ENCODE data around the gene RGS2.
A peak's percentile ranks its signal among the peaks of the same experiment; 100 is the strongest.

RGS2 gene, protein sequence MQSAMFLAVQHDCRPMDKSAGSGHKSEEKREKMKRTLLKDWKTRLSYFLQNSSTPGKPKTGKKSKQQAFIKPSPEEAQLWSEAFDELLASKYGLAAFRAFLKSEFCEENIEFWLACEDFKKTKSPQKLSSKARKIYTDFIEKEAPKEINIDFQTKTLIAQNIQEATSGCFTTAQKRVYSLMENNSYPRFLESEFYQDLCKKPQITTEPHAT

DNA sequence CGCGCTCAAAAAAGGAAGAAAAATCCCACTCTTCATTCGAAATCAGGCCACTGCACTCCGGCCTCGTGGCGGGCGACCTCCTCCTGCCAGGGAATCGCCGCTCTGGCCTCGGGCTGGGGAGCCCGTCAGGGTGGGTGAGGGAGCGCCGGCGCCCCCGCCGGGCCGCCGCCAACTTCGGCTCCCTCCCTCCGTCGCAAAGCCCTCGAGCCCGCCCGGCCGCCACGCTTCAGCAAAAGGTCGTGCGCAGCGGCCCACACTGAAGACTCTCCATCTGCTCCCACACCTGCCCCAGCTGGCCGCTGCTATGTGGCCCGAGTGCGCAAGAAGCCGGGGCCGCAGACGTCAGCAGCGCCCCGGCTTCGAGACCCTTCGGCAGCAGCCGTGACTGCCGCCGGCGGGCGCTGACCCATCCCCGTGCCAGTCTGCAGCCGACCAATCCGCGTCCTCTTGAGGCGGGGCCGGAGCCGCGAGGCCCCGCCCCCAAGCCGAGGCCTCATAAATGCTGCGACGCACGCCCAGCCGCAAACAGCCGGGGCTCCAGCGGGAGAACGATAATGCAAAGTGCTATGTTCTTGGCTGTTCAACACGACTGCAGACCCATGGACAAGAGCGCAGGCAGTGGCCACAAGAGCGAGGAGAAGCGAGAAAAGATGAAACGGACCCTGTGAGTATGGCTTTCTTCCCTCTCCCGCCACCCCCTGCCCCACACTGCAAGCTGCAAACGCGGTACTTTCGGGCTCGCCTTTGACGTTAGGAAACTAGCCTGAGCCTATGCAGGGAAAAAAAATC is at the start of gene RGS2:
TSS of gene RGS2 (plus strand) at position 522 of the 789 bp plus-strand sequence. CDS start at position 555, 33 bp downstream.
- DNase-seq, result peak; percentile 89

GRCh38 chr1:192759104-192759503 is 49.7 kb upstream of the RGS2 start:
- DNase-seq, result no peak

DNA sequence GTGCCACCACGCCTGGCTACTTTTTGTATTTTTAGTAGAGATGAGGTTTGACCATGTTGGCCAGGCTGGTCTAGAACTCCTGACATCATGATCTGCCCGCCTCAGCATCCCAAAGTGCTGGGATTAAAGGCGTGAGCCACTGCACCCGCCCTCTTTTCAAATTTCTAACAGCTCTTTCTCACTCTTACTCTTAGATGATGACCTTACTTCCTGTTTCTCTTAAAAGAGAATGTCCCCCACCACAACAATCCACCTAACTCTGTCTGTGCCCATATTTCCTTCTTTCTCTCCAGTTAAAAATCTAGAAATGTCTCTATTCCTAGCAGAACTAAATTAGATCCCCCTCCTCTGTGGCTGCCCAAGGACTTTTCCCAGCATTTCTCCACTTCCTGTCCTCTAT is 46.6 kb upstream of the RGS2 start:
- no peak for DNase-seq

- no peak for DNase-seq
Measured at GRCh38 chr1:192763243-192763642, 45.6 kb upstream of the RGS2 start.

- no peak for DNase-seq
Measured at GRCh38 chr1:192763756-192764155, 45.1 kb upstream of the RGS2 start.

- DNase-seq, result no peak
Measured at GRCh38 chr1:192764675-192765074, 44.2 kb upstream of the RGS2 start.

- no peak for DNase-seq
Measured at GRCh38 chr1:192766009-192766625, 42.7 kb upstream of the RGS2 start.

DNA sequence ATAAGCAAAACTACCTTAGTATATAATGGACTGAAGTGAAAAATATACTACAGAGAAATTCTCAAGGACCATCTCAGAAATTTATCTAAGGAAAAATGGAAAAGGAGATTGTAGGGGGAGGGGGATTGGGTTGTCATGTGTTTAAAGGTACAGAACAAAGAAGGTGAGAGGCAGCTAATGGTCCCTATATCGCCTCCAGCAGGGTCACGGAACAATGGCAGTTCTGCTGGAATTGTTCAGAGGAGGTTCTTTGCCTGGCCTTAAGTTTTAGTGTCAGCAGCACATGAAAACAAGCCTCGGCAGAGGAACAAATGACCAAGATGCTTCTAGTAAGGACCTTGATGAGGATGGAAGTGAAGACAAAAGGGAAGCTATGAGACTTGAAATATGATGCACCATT is 42.0 kb upstream of the RGS2 start:
- DNase-seq, result no peak

- DNase-seq, result no peak
Measured at GRCh38 chr1:192767798-192768197, 41.0 kb upstream of the RGS2 start.

DNA sequence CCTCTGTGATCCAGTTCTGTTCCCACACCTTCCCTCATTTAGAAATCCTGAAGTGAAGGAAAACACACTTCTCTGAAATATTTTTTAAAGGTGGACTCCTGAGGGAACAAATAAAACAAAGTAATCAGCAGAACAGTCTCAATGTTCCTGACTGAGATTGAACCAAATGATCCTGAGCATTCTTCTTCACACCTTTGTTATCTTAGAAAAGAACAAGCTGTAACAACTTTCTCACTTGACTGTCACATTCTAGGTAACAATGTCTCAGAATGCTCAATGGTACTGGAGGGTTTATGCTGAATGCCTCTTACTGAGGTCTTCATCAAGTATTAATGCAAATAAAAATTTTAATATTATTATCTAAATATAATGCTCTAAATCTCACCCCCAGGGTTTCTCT is 40.4 kb upstream of the RGS2 start:
- no peak for DNase-seq

DNA sequence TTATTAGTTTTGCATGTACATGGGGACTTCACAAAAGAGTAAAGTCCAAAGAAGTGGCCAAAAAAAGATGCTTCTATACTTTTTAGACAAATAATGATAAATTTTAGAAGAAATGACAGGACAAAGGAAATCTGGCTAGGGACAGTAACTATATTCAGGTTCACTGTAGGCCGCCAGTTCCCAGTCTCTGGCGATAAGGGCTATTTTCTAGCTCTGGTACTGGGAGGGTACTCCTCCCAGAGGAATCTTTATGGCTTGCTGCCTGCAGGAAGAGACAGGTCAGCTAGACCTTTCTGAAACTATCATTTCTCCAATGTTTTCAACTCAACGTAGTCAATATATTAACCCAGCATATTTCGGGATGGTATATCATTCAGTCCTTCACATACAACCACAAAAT is 37.5 kb upstream of the RGS2 start:
- DNase-seq, result no peak

DNA sequence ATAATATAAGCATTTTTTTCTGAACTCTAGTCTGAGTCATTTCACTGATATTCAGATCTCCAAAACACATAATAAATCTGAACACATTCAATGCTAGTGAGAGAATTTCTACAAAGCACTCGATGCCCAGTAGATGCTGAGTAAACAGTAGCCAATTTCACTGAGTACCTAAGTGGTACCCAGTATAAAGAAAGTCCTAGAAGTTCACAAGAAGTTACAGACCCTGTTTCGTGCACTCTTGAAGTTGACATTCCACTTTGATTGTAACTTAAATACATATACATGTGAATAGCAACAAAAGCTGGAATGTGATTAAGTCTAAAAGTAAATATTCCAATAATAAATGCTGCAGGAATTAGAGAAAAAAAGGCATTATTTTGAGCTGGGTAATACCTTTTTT is 33.2 kb upstream of the RGS2 start:
- no peak for DNase-seq

DNA sequence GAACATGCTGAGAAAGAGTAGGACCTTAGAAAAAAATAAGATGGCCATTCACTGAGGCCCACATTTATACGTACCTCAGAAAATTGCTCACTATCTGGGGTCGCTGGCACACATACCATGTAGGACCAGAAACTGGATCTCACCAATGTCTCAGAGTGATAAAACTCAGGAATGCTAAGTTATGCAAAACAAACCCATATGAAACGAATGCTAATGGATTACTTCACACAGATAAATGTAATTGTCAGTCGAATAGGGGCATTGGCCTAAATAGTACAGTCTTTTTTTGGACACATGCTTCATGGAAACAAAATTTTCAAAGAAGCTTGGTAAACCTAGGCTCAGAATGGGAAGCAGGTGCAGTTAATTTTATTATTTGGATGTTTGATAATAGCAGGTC is 32.6 kb upstream of the RGS2 start:
- no peak for DNase-seq

DNA sequence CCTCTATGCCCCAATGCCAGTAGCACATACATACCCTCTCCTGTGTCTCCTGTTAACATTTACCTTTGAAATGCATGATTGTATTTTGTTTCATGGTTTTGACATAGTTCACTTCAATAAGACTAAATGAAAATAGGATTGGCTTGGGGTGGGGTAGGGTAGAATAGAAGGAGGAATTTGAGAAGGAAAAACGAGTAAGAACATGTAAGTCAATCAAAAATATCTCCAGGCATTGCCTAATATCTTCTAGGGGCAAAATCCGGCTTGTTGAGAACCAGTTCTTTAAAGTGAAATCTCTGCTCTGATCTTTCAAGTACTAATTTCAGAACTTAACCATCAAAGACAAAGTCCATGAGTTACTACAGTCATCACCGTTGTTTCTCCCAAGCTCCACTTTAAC is 31.8 kb upstream of the RGS2 start:
- no peak for DNase-seq

GRCh38 chr1:192783791-192784190 is 25.0 kb upstream of the RGS2 start:
- DNase-seq, result no peak

GRCh38 chr1:192784397-192784796 is 24.4 kb upstream of the RGS2 start:
- no peak for DNase-seq

- DNase-seq, result no peak
Measured at GRCh38 chr1:192786576-192786975, 22.3 kb upstream of the RGS2 start.

- no peak for DNase-seq
Measured at GRCh38 chr1:192787914-192788585, 20.8 kb upstream of the RGS2 start.

DNA sequence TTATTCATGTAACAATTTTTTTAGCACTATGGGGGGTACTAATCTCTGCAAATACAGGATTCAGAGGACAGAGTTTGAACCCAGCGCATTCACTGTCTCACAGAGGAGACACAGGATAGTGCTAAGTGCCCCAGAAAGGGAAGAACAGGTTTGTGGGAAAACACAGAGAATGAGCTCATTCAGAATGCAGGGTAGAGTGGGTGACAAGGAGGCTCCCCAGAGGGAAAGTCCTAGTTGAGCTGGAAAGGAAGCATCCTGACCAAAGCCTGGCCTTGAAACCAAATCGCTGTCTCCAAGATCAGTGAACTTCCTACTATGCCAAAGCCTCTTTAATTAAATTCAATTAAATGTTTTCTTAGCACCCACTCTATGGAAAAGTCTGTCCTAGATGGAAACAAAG is 19.0 kb upstream of the RGS2 start:
- no peak for DNase-seq

DNA sequence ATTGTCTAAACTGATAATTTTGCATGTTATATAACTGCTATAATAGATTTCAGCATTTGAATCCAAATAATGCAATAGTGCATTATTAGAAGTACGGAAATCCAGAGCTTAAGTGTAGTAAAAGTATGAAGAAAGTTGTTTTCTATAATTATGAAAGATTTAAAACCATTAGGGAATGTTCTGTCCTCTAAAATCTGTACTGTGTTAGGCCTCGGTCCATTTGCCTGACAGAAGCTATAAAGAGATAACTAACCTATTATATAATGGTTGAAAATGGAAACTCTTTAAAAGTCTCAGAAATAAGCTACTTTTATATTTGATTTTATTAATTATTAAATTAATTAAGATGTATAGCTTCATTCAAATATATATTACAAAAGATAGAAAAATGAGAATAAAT is 16.2 kb upstream of the RGS2 start:
- no peak for DNase-seq

GRCh38 chr1:192793983-192794767 is 14.7 kb upstream of the RGS2 start:
- DNase-seq, result no peak

DNA sequence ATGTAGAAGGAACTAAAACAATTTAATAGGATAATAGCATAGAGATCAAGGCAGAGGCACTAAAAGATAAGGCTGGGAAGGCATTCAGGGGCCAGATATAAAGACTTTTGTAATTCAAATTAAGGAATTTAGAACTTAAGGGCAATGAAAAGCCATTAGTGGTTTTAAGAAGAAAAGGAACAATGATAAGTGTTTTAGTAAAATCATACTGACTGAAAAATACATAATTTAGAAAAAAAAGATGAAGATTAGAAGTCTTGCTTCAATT is 14.1 kb upstream of the RGS2 start:
- DNase-seq, result no peak

- no peak for DNase-seq
Measured at GRCh38 chr1:192795916-192796618, 12.8 kb upstream of the RGS2 start.
